Smooth muscle cell (in vitro differentiated cells): ENCODE measurements around the gene CTSS. TPM values are rescaled to one million over a fixed set of nuclear protein-coding genes. Genes with fewer than 3 reads are reported as not detected.
"Not testable (repeated sequence)": the region's sequence is repeated elsewhere in the genome, so short reads cannot be mapped to it uniquely, and the experiment has no call there.

Experiments
- DNase-seq: peaks from one replicate; lab custom pipeline; 2025; ENCODE audit not compliant: unreplicated experiment; lab: John Stamatoyannopoulos, UW
- H2AFZ ChIP-seq: fragments of 200-600 bp; sonication (generic); 2 replicates; pipeline ENCODE4 v1.6.0; 2016; ENCODE audit warnings: antibody characterized with exemption, low read depth, mild to moderate bottlenecking
- H3F3A ChIP-seq: fragments of 200-600 bp; sonication (generic); 2 replicates; pipeline ENCODE4 v1.6.0; 2017; ENCODE audit warnings: antibody characterized with exemption, low read depth
- H3K27ac ChIP-seq: fragments of 200-600 bp; sonication (generic); 2 replicates; pipeline ENCODE4 v1.5.1; 2016; ENCODE audit warnings: low read depth, mild to moderate bottlenecking
- H3K27me3 ChIP-seq: fragments of 200-600 bp; sonication (generic); 2 replicates; pipeline ENCODE4 v1.6.1; 2016; ENCODE audit warnings: low read depth, mild to moderate bottlenecking
- H3K36me3 ChIP-seq: fragments of 200-600 bp; sonication (generic); 2 replicates; pipeline ENCODE4 v1.5.1; 2016; ENCODE audit warnings: low read depth
- H3K4me1 ChIP-seq: fragments of 200-600 bp; sonication (generic); 2 replicates; pipeline ENCODE4 v1.5.1; 2016; ENCODE audit warnings: low read depth
- H3K4me2 ChIP-seq: fragments of 200-600 bp; sonication (generic); 2 replicates; pipeline ENCODE4 v1.6.0; 2016; ENCODE audit warnings: mild to moderate bottlenecking
- H3K4me3 ChIP-seq: fragments of 200-600 bp; sonication (generic); 2 replicates; pipeline ENCODE4 v1.5.1; 2016; ENCODE audit warnings: mild to moderate bottlenecking
- H3K79me2 ChIP-seq: fragments of 200-600 bp; sonication (generic); 2 replicates; pipeline ENCODE4 v1.6.0; 2016; ENCODE audit warnings: low read depth, mild to moderate bottlenecking
- H3K9ac ChIP-seq: fragments of 200-600 bp; sonication (generic); 2 replicates; pipeline ENCODE4 v1.6.0; 2016; ENCODE audit warnings: low read depth
- H3K9me3 ChIP-seq: fragments of 200-600 bp; sonication (generic); replicated peaks from 2 replicates; pipeline ENCODE4 v1.5.1; 2016; ENCODE audit warnings: low read depth
- H4K20me1 ChIP-seq: fragments of 200-600 bp; sonication (generic); 2 replicates; pipeline ENCODE4 v1.6.0; 2016; ENCODE audit warnings: low read depth
- CTCF ChIP-seq: fragments of 200-600 bp; sonication (generic); IDR thresholded peaks from 2 replicates; pipeline ENCODE4 v1.5.1; 2017; ENCODE audit warnings: borderline replicate concordance, mild to moderate bottlenecking, antibody characterized with exemption; ENCODE audit not compliant: insufficient read depth, poor library complexity, severe bottlenecking
- WGBS: methylation state at CpG from one replicate; pipeline ENCODE4 v1.1.7; 2016; ENCODE audit warnings: low lambda C conversion rate; 5-methylcytosine and 5-hydroxymethylcytosine counted together
- polyA plus RNA-seq: library from polyadenylated mRNA; unstranded; fragments of >200 nt; fragmentation: Nextera tagmentation; extraction: Ambion mirVana; gene quantifications from 2 replicates; pipeline ENCODE4 v1.2.1, GENCODE V29; 2016
- total RNA-seq: library from RNA; depleted of rRNA; stranded (reverse); fragments of >200 nt; gene quantifications from 2 replicates; pipeline ENCODE4 v1.2.3, GENCODE V29; 2014

Gene CTSS
- total and polyA plus RNA-seq, 2 experiments from 2014 or later: 1.4 to 2.8 TPM

- Histone ChIP-seq H2AFZ (no peak overlapping the region), H3K27me3 (no peaks in the 10 kb centered on the region), H3K4me1 (peaks cover 4% of the 10 kb centered on the region), H3K4me3 (no peak overlapping the region), H3F3A (no peaks in the 10 kb centered on the region), H3K9me3 (no peaks in the 10 kb centered on the region), H3K4me2 (no peak overlapping the region), H3K9ac (no peak overlapping the region), H4K20me1 (no peaks in the 10 kb centered on the region), H3K36me3 (no peaks in the 10 kb centered on the region), H3K27ac (no peak overlapping the region), H3K79me2 (no peaks in the 10 kb centered on the region)
- 89% methylated on average over 11 of the region's 11 CpGs for WGBS
- DNase-seq: no peak
- no peak for TF ChIP-seq CTCF
These were observed 47.2 kb downstream of the CTSS start for GRCh38 chr1:150718225-150718891.

- H3K36me3 ChIP-seq, H3K27ac ChIP-seq, H3K9me3 ChIP-seq, H4K20me1 ChIP-seq, H3K4me3 ChIP-seq, H3K4me2 ChIP-seq, H3K79me2 ChIP-seq, H3K9ac ChIP-seq, H3K27me3 ChIP-seq, H2AFZ ChIP-seq, DNase-seq, H3K4me1 ChIP-seq, H3F3A ChIP-seq: not testable (repeated sequence)
- WGBS: 68% methylated on average over 1 of the region's 1 CpG
These were observed 56.5 kb downstream of the CTSS start for GRCh38 chr1:150709031-150709430.

GRCh38 chr1:150708595-150708994 is 57.0 kb downstream of the CTSS start:
- H3K4me3 ChIP-seq: no peak overlapping the region
- no peaks in the 10 kb centered on the region for H3K36me3 ChIP-seq
- no peaks in the 10 kb centered on the region for H4K20me1 ChIP-seq
- H3K79me2 ChIP-seq: no peaks in the 10 kb centered on the region
- no peak overlapping the region for H3K9ac ChIP-seq
- no peak overlapping the region for H3K4me2 ChIP-seq
- H3F3A ChIP-seq: no peaks in the 10 kb centered on the region
- H3K27me3 ChIP-seq: no peaks in the 10 kb centered on the region
- 97% methylated on average over 2 of the region's 2 CpGs for WGBS
- no peaks in the 10 kb centered on the region for H3K9me3 ChIP-seq
- no peak overlapping the region for H3K27ac ChIP-seq
- no peak for DNase-seq
- no peak for TF ChIP-seq CTCF
- no peak overlapping the region for H2AFZ ChIP-seq
- H3K4me1 ChIP-seq: peaks cover 7% of the 10 kb centered on the region

- no peaks in the 10 kb centered on the region for H3K27me3 ChIP-seq
- H3K27ac ChIP-seq: no peak overlapping the region
- H3K4me1 ChIP-seq: no peaks in the 10 kb centered on the region
- H3K9me3 ChIP-seq: no peaks in the 10 kb centered on the region
- no peak overlapping the region for H3K4me3 ChIP-seq
- no peak for TF ChIP-seq CTCF
- no peak overlapping the region for H3K4me2 ChIP-seq
- no peaks in the 10 kb centered on the region for H3K79me2 ChIP-seq
- 78% methylated on average over 1 of the region's 1 CpG for WGBS
- H3F3A ChIP-seq: no peaks in the 10 kb centered on the region
- no peak overlapping the region for H3K9ac ChIP-seq
- DNase-seq: no peak
- no peaks in the 10 kb centered on the region for H4K20me1 ChIP-seq
- no peak overlapping the region for H2AFZ ChIP-seq
- no peaks in the 10 kb centered on the region for H3K36me3 ChIP-seq
These were observed 59.5 kb downstream of the CTSS start for GRCh38 chr1:150706091-150706490.
